ENCODE measurements around the gene SH3BGRL3. TPM values are rescaled to one million over a fixed set of nuclear protein-coding genes. Genes with fewer than 3 reads are reported as not detected.

The SH3BGRL3 gene
- total RNA-seq, 2 donors from 2014 or later = 148 to 165 TPM

DNA sequence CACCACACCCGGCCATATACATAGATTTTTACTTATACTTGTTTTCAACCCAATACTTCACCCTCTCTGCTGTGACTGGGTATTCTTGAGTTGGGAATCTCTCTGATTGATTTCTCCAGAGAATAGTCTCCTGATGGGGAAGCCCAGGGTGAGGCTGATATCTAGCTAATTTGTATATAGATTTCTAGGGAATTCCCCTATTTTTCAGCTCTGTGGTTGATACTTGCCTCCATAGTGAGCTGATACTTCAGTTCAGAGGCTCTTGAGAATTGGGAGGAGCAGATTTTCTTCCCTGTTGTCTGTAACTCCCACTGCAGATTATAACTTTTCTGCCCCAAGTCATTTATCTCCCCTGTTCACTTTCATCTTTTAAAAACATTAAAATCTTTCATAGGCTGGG is 14.5 kb upstream of the SH3BGRL3 start:
- H3K36me3 Mint-ChIP-seq (ENCODE audit: insufficient read depth in 2 of 2) = peaks cover 20 to 58% of the 10 kb centered on the region in 2 donors
- H3K4me3 Mint-ChIP-seq = no peak overlapping the region
- H3K27ac Mint-ChIP-seq = no peak overlapping the region
- H3K4me1 Mint-ChIP-seq (ENCODE audit: low read depth) = peaks cover 10% of the 10 kb centered on the region
- no peaks in the 10 kb centered on the region for H3K27me3 Mint-ChIP-seq (ENCODE audit: low read depth)
- ATAC-seq (replicated peaks in 1 of 2) (no peak), DNase-seq (no peak)
- peaks cover 6 to 8% of the 10 kb centered on the region in 2 donors for H3K9me3 Mint-ChIP-seq

DNA sequence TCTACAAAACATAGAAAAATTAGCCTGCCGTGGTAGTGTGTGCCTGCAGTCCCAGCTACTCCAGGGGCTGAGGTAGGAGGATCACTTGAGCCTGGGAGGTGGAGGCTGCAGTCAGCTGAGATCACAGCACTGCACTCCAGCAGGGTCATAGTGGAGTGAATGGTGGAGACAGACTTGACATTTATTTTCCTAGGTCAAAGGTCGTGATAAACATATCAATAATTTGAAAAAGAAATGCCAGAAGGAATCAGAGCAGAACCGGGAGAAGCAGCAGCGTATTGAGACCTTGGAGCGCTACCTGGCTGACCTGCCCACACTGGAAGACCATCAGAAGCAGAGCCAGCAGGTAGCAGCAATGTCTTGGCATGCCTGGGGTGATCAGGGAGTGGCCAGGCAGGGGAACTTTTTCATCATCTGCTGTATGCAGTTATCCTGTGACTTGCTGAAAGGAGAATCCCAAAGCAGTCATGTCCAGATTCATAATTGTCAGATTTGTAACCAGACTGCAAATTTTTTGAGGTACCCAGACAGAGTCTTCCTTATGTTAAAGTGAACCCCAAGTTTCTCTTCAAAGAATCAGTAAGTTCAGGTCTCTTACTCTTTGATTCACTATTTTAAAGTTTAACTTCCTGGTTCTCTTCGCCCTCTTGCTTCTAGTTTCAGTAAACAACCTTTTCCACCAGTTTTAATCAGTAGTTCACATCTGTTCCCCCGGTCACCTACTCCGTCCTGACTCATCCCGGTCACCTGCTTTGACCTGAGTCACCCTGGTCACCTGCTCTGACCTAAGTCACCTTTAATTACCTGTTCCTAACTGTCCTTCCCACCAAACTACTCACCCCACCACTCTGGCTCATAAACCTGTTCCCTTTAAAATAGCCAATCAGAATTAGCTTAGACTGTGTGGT is 11.3 kb upstream of the SH3BGRL3 start:
- DNase-seq (no peak), ATAC-seq (replicated peaks in 1 of 2) (no peak)
- Mint-ChIP-seq H3K27me3 (ENCODE audit: low read depth) (no peaks in the 10 kb centered on the region), H3K4me3 (no peak overlapping the region), H3K36me3 (ENCODE audit: insufficient read depth in 2 of 2) (peaks cover 23 to 53% of the 10 kb centered on the region in 2 donors), H3K4me1 (ENCODE audit: low read depth) (peaks cover 10% of the 10 kb centered on the region), H3K9me3 (peaks cover 6 to 8% of the 10 kb centered on the region in 2 donors), H3K27ac (no peak overlapping the region)

DNA sequence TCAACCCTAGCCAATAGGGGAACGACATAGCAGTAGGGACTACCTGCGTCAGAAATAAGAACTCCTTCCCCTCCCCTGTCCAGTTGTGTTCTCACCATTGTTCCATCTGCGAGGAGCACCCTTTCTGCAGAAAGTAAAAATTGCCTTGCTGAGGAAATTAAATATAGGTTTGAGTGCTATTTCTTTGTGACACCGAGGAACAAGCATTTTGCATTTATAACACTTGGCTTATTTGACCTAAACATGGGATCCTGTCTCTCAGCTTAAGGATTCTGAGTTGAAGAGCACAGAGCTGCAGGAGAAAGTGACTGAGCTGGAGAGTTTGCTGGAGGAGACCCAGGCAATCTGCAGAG is 10.7 kb upstream of the SH3BGRL3 start:
- Mint-ChIP-seq H3K4me1 (ENCODE audit: low read depth) (peaks cover 13% of the 10 kb centered on the region), H3K36me3 (ENCODE audit: insufficient read depth in 2 of 2) (peaks cover 23 to 53% of the 10 kb centered on the region in 2 donors), H3K27me3 (ENCODE audit: low read depth) (no peaks in the 10 kb centered on the region), H3K9me3 (peaks cover 6 to 8% of the 10 kb centered on the region in 2 donors), H3K4me3 (no peak overlapping the region), H3K27ac (no peak overlapping the region)
- ATAC-seq (replicated peaks in 1 of 2) = no peak
- no peak for DNase-seq

DNA sequence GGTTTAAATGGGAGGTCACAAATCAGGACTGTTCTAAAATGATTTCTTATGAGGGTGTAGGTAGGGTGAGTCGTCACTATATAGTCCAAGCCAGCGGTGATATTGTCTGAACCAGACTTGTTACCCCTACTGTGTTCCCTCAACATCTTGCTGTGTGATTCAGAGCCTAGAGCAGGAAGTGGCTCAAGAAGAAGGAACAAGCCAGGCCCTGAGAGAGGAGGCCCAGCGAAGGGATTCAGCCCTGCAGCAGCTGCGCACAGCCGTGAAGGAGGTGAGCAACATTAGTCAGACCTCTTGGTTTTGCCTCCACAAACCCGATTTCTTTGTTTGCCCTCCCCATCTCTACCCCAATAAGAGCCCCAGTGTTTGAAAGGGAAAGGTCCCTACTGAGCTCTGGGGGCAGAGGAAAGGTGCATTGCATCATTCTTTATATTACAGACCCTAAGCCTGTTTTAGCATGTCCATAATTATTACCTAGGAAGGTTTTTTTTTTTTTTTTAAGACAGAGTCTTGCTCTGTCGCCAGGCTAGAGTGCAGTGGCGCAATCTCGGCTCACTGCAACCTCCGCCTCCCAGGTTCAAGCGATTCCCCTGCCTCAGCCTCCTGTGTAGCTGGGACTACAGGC is 5.0 kb upstream of the SH3BGRL3 start:
- H3K9me3 Mint-ChIP-seq = no peaks in the 10 kb centered on the region
- DNase-seq (peak in 1 of 2 donors; percentile 38), ATAC-seq (replicated peaks in 1 of 2) (no peak)
- peaks cover 6 to 20% of the 10 kb centered on the region in 2 donors for H3K36me3 Mint-ChIP-seq (ENCODE audit: insufficient read depth in 2 of 2)
- no peaks in the 10 kb centered on the region for H3K27me3 Mint-ChIP-seq (ENCODE audit: low read depth)
- peaks cover 59% of the 10 kb centered on the region for H3K4me1 Mint-ChIP-seq (ENCODE audit: low read depth)
- H3K27ac Mint-ChIP-seq = peak overlapping the region; percentile 66
- H3K4me3 Mint-ChIP-seq = peak overlapping the region in 1 of 2 donors; percentile 47

DNA sequence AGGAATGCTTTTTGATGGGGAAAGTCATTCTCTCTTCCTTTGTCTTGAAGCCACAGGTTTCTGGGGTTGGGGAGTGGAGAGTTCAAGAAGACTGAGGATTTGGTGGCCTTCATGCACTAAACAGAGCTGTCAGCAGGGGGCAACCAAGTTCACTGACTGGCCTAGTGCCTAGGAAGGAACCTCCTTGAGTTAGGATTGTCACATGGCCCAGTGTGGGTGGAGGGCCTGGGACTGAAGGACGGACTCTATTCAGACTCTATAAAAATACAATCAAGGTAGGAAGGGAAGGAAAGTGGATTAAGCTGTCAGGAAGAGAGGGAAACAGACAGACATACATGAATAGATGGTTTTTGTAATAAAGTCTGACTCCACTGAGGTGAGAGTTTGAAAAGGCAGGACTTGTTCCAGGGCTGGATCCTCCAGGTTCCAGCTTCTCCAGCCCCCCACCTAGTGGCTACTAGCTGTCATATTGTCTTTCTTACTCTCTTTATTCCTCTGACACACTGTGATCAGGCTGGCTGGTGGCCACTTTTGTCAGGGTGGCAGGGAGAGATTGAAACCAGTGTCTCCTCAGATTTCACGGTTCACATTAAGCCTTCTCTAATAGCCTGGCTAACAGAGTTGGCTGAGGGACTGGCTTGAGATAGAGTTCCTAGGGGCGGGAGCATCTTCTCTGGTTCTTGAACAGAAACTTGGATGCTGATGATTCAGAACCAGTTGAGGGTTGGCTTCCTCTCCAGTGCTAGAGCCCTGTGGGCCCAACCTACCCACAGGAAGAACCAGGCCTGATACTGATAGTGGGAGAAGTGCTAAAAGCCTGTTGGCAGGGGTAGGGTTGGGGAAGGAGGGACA is 4.1 kb upstream of the SH3BGRL3 start:
- DNase-seq (peak; percentile 76 to 78), ATAC-seq (replicated peaks in 1 of 2) (peak; percentile 64 to 75)
- Mint-ChIP-seq H3K9me3 (no peaks in the 10 kb centered on the region), H3K36me3 (ENCODE audit: insufficient read depth in 2 of 2) (peaks cover 4 to 13% of the 10 kb centered on the region in 2 donors), H3K4me3 (peak overlapping the region; percentile 47 to 70), H3K27me3 (ENCODE audit: low read depth) (no peaks in the 10 kb centered on the region), H3K27ac (peak overlapping the region; percentile 95), H3K4me1 (ENCODE audit: low read depth) (peaks cover 64% of the 10 kb centered on the region)

DNA sequence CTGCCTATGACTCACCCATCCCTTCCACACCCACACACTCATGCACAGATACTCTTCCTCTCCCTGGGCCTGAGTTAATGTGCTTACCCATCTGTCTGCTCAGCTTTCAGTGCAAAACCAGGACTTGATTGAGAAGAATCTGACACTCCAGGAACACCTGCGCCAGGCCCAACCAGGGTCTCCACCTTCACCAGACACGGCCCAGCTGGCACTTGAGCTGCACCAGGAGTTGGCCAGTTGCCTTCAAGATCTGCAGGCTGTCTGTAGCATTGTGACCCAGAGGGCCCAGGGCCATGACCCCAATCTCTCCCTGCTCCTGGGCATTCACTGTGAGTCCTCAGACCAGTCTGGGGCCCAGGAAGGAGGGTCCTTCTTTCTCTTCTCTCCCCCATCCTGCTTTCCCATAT is 3.5 kb upstream of the SH3BGRL3 start:
- Mint-ChIP-seq H3K27ac (peak overlapping the region; percentile 5), H3K9me3 (no peaks in the 10 kb centered on the region), H3K4me1 (ENCODE audit: low read depth) (peaks cover 70% of the 10 kb centered on the region), H3K27me3 (ENCODE audit: low read depth) (no peaks in the 10 kb centered on the region), H3K36me3 (ENCODE audit: insufficient read depth in 2 of 2) (peaks cover 4 to 18% of the 10 kb centered on the region in 2 donors), H3K4me3 (peak overlapping the region; percentile 47 to 70)
- no peak for DNase-seq
- no peak for ATAC-seq (replicated peaks in 1 of 2)

DNA sequence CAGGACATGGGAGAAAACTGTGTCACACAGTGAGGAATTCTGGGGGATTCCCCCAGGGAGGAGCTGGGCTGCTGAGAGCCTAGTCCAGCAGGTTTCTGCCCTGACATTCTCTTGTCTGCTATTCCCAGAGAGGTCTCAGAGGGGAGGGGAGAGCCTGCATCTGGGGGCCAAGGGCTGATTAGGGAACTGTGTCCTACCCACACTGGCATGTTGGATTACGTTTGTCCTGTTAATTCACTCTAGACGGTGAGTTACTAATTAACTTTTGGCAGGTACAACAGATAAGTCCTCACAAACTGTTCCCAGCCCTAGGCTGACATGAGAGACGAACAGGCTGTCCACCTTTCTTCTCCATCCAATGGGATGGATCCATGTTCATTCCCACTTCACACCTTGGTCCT is 2.6 kb upstream of the SH3BGRL3 start:
- Mint-ChIP-seq H3K4me3 (peak overlapping the region; percentile 47 to 70), H3K27ac (peak overlapping the region; percentile 92), H3K27me3 (ENCODE audit: low read depth) (no peaks in the 10 kb centered on the region), H3K9me3 (no peaks in the 10 kb centered on the region), H3K36me3 (ENCODE audit: insufficient read depth in 2 of 2) (peaks cover 4 to 17% of the 10 kb centered on the region in 2 donors), H3K4me1 (ENCODE audit: low read depth) (peaks cover 78% of the 10 kb centered on the region)
- ATAC-seq (replicated peaks in 1 of 2) (no peak), DNase-seq (no peak)

DNA sequence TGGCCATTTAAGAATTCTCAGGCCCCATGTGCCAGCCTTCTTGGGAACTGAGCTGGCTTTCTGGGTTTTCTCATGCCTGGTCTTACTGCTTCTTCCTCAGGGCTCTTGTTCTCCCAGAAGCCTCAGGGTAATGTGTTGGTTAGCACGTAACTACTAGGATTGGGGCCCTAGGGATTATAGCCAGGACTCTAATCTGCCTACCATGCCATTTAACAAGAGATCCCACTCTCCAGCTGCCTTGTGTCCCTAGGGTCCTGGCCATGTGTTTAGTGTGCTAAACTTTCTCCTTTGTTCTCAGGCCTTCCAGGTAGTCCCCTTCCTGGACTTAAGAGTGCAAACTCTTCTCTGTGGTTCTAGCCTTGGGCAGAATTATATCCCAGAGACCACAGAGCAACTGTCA is 2.2 kb upstream of the SH3BGRL3 start:
- H3K27ac Mint-ChIP-seq = peak overlapping the region; percentile 92
- no peaks in the 10 kb centered on the region for H3K9me3 Mint-ChIP-seq
- H3K27me3 Mint-ChIP-seq (ENCODE audit: low read depth) = no peaks in the 10 kb centered on the region
- DNase-seq (no peak), ATAC-seq (replicated peaks in 1 of 2) (no peak)
- peaks cover 4 to 17% of the 10 kb centered on the region in 2 donors for H3K36me3 Mint-ChIP-seq (ENCODE audit: insufficient read depth in 2 of 2)
- peak overlapping the region in 1 of 2 donors; percentile 41 for H3K4me3 Mint-ChIP-seq
- peaks cover 83% of the 10 kb centered on the region for H3K4me1 Mint-ChIP-seq (ENCODE audit: low read depth)

DNA sequence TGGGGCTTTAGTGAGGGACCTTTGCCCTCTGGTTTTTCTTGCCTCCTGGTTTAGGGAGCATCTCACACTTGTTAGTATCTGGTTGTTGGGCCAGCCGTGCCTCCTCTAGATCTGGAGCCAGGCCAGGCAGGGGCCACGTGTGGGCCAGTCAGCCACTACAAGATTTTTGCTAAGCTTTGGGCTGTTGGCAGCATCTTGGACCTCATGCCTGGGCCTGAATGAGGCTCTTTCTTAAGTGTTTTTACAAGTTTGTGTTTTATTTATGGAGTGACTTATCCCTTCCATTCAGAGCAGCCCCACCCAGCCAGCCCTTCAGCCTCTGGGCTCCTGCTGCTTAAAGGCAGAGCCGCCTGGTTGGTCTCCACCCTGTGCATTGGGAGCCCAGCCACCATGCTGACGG is 1.6 kb upstream of the SH3BGRL3 start:
- H3K27me3 Mint-ChIP-seq (ENCODE audit: low read depth) = no peaks in the 10 kb centered on the region
- peaks cover 2 to 16% of the 10 kb centered on the region in 2 donors for H3K36me3 Mint-ChIP-seq (ENCODE audit: insufficient read depth in 2 of 2)
- H3K4me3 Mint-ChIP-seq = peak overlapping the region in 1 of 2 donors; percentile 41
- no peak for ATAC-seq (replicated peaks in 1 of 2)
- peaks cover 89% of the 10 kb centered on the region for H3K4me1 Mint-ChIP-seq (ENCODE audit: low read depth)
- no peak for DNase-seq
- H3K27ac Mint-ChIP-seq = peak overlapping the region; percentile 92
- H3K9me3 Mint-ChIP-seq = no peaks in the 10 kb centered on the region

DNA sequence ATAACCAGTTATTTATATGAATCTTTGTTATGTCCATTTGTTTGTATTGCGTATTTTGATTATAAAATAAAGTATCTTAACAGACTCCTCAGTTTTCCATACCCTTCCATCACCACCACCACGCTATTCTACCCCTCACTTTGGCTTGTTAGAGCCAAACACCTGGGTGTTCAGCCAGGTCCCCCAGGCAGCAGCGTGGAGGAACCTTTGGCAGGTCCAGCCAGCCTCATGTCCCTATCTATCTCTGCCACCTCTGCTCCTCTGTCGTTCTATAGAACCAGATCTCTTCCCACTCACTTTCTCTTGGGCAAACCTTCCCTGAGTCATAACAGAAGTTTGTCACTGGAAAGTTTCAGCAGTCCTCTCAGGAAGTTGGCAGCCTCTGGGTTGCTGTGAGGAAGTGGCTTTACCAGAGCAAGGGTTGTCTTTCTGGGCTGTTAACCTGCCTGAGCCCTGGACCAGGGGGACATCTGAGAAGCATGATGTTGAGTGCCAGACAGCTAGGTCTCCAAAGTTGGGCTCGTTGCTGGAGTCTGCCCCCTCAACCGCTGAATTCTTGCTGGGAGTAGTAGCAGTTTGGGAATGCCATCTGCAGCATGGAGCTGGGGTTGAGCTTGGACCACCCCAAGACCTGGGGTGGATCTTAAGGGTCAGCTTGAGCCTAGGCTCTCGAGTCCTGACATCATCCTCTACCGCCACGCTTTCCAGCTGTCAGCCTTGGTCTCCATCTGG is 996 bp upstream of the SH3BGRL3 start:
- DNase-seq = peak; percentile 41 to 61
- Mint-ChIP-seq H3K27ac (peak overlapping the region; percentile 92), H3K36me3 (ENCODE audit: insufficient read depth in 2 of 2) (peaks cover 2 to 16% of the 10 kb centered on the region in 2 donors), H3K4me1 (ENCODE audit: low read depth) (peaks cover 94% of the 10 kb centered on the region), H3K27me3 (ENCODE audit: low read depth) (no peaks in the 10 kb centered on the region), H3K4me3 (peak overlapping the region; percentile 87 to 97), H3K9me3 (no peaks in the 10 kb centered on the region)
- ATAC-seq (replicated peaks in 1 of 2) = peak; percentile 20

DNA sequence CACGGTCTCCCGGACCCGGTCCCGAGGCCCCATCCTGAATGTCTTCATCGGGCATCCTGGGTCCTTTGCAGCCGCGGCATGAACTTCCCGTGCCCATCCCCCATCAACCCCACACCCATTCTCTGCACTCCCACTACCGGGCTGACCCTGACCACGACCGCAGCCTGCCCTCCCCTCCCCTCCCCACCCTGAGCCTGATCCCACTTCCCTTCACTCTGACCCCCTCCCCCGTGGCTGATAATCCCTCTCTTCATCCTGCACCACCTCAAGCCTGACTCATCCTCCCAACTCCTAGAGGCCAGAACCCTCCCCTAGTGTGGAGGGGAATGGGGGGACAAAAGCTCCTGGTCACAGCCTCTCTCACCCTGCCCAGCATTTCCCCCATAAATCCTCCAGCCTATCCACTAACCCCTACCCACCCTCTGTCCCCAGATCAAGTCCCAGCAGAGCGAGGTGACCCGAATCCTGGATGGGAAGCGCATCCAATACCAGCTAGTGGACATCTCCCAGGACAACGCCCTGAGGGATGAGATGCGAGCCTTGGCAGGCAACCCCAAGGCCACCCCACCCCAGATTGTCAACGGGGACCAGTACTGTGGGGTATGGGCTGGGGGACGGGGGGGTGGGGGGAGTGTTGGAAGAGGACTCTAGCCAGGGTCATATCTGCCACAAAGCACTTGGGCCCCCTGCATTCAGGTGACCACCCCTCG is 602 bp downstream of the SH3BGRL3 start:
- H3K4me1 Mint-ChIP-seq (ENCODE audit: low read depth) = peaks cover 94% of the 10 kb centered on the region
- H3K27ac Mint-ChIP-seq = peak overlapping the region; percentile 79
- H3K4me3 Mint-ChIP-seq = peak overlapping the region; percentile 87 to 97
- H3K27me3 Mint-ChIP-seq (ENCODE audit: low read depth) = no peaks in the 10 kb centered on the region
- DNase-seq (no peak), ATAC-seq (replicated peaks in 1 of 2) (no peak)
- H3K9me3 Mint-ChIP-seq = no peaks in the 10 kb centered on the region
- peaks cover 2 to 14% of the 10 kb centered on the region in 2 donors for H3K36me3 Mint-ChIP-seq (ENCODE audit: insufficient read depth in 2 of 2)
